GM21447 (cell line): Measurements from ENCODE around the gene NTRK2.

Experiments
- ATAC-seq: cut with Tn5 transposase; IDR thresholded peaks from one replicate; pipeline ENCODE4 v1.9.1; 2021; ENCODE audit not compliant: unreplicated experiment

NTRK2 gene

DNA sequence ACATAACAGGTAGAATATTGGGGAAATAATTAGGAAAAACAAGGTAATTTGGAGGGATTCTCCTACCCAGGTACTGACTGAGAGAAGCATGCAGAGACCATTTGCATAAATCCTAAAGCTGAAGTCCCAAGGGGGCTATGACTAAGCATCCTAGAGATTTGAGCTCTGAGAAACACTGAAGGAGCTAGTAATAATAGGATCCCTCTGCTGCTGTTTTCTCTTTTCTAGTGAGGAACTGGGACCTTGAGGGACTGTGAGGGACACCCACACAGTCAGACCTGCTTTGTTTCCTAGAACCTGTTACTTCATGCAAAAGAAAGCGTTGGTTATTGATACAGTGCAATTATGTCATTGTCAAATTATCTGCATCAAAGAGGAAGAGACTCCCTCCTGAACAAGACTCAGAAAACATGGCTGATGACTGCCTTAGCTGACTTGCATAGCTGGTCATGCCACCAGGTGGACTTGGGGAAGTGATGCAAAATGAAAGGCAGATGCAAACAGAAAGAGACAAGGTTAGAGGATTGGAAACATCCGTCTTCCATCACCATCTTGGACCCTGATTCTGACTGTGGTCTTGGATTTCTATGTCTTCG is 335.4 kb downstream of the NTRK2 start:
- ATAC-seq, result no peak

- ATAC-seq, result no peak
Observed at GRCh38 chr9:85007748-85008147, 338.2 kb downstream of the NTRK2 start.

DNA sequence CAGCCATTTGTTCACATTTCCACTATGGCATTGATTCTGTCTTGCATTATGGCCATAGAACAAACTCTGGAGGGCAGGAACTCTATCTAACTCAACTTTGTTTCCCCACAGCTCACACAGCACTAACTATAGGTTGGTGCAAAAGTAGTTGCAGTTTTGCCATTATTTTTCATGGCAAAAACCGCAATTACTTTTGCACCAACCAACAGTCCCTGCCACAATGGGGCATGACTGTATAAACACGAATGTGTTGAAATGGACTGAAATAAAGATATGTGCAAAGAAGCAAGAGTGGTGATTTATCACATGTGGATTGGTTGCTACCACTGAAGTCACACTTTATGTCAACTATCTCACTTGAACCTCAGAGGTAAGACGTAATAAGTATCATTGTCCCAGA is 338.7 kb downstream of the NTRK2 start:
- ATAC-seq, result no peak

GRCh38 chr9:85009251-85009650 is 339.7 kb downstream of the NTRK2 start:
- ATAC-seq, result peak; percentile 62

DNA sequence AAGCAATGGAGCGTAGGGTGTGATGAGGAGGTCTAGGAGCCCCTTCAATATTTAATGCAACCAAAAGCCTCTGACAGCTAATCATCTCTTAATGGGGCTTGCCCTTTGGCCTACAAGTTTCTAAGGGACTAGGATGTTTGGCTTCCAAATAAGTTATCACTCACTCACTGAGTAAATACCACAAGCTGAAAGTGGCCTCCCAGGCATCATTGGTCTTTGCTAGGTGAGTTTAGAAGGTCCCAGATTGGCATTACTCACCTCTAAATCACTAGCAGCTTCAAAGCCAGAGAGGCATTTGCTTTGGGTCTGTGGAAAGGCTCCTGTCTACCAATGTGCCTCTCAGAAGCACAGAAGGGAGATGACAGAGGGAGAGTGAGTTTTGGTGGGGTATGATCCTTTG is 344.2 kb downstream of the NTRK2 start:
- ATAC-seq, result no peak

- ATAC-seq, result no peak
Observed at GRCh38 chr9:85014292-85014691, 344.8 kb downstream of the NTRK2 start.

DNA sequence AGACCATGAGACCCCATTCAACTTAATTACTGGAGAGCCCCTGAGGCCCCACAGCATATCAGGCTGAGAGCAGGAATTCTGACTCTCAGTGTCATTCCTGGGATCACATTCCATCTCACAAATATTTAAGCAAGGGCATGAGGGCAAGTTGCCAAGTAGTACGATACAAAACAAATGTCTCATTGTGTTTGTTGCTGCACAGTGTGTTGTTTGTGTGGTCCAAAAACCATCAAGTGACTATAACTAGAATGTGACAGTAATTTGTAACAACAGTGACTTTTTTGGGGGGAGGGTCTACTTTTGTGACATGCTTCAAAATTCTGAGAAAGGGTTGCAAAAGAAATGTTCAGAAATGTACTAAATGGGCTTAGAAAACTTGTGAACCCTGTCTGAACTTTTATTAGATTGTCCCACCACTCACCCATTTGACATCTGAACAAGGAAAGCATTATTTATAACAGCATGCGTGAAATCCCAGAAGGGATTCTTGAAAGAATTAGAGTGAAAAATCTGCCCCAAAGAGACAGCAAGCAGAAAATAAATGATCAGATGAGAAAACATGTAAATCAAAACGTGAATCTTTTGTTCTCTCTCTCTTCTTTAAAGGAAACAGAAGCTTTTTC is 347.0 kb downstream of the NTRK2 start:
- no peak for ATAC-seq

DNA sequence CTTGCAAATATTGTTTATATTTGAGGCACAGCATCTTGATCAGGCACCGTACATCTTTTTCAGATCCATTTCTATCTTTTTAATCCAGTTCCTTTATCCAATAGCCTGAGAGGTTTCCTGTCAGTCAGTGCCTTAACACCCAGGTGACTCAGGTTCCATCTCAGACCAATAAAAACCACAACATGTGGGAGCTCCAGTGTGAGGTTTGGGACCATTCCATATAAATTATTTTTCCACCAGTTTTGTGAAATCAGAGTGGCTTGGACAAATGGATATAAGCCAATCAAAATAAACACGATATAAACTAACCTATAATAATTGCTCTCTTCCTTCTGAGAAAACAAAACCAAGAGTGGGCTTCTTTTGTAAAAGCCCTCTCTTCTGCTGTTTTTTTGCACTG is 351.3 kb downstream of the NTRK2 start:
- ATAC-seq, result no peak

- ATAC-seq, result no peak
Observed at GRCh38 chr9:85021686-85022085, 352.2 kb downstream of the NTRK2 start.

- no peak for ATAC-seq
Observed at GRCh38 chr9:85024374-85024773, 354.8 kb downstream of the NTRK2 start.

GRCh38 chr9:85025638-85026037 is 356.1 kb downstream of the NTRK2 start:
- ATAC-seq, result no peak

DNA sequence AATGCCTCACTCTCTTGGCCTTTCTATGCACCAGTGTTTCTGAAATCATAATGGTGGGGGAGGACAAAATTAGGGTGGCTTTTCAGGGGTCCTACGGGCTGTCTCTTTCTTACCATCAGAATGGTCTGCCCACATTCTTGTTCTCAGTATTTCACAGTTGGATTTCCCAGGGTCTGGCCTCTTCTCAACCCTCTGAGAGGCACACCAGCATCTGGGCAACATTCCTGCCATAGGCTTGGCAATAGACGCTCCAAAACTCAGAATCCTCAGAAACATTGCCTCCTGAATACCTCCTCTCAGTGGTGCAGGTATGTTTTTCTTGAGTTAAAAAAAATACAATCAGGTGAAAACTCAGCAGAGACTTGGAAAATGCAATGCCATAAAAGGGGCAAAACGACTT is 358.3 kb downstream of the NTRK2 start:
- no peak for ATAC-seq

- ATAC-seq, result no peak
Observed at GRCh38 chr9:85030316-85030715, 360.8 kb downstream of the NTRK2 start.

DNA sequence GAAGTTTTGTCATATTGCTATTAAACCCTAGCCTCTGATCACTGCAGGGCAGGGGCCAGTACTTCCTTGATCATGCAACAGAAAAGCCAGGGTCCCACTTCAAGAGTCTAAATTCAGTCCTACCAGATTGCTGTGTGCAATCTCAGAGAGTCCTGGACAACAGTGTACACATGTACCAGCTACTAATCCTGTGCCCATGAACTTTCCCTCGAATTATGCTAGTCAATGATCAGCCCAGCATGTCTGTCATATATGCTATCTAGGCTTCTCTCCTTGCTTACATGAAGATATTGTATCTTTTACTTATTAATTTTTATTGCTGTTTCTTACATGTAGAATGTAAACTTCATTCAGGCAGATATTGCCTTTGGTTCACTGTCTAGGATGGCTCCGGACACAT is 367.0 kb downstream of the NTRK2 start:
- ATAC-seq, result no peak

- no peak for ATAC-seq
Observed at GRCh38 chr9:85038061-85038460, 368.5 kb downstream of the NTRK2 start.

DNA sequence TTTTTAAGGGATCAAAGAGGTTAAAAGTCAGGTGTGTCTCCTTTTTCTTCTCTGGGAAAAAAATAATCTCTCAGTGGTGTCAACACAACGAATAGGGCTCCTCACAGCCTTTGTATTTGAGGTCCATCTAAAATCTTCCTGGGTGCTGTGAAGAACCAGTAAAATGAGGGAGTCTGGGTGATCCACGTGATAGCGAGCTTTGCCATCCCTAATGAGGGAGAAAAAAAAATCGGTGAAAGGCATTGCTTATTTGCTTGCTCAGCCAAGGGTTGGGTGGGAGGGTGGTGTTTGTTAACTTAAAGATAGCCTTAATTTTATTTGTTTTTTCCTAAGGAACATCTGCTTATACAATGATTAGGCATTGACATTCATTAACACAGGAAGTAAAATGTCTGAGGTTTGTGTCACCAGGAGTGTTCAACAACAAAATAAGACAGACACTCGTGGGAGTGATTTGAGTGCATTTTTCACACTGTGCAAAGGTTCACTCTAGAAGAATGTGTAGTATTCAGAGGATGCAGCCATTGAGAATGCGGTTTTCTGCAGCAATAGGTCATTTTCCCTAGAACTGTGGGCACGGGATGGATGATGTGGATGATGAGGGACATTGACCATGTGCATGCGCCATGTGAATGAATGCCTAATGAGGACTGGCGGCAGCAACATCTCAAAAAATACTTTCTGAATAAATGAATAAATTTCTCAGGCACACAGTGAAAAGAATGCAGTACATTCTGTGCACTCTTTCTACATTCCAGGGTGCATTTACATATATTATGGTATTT is 369.5 kb downstream of the NTRK2 start:
- ATAC-seq, result no peak

DNA sequence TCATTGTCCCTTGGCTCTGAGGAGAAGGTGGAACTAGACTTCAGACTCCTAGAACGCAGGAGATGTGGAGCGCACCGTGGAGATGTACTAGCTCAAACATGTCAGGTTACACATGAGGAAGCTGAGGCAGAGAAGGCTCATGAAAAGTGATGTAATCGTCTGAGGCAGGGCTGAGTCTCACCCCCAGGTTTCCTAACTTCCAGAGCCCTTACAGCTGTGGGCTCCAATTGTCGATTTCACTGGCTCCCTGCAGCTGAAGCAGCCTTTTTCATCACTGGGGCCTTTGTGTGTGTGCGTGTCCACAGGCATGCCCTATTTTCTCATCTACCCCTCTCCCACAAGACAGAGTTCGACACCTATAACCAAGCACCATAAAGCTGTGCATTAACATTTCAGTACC is 370.6 kb downstream of the NTRK2 start:
- ATAC-seq, result no peak

- ATAC-seq, result no peak
Observed at GRCh38 chr9:85040821-85041465, 371.4 kb downstream of the NTRK2 start.

DNA sequence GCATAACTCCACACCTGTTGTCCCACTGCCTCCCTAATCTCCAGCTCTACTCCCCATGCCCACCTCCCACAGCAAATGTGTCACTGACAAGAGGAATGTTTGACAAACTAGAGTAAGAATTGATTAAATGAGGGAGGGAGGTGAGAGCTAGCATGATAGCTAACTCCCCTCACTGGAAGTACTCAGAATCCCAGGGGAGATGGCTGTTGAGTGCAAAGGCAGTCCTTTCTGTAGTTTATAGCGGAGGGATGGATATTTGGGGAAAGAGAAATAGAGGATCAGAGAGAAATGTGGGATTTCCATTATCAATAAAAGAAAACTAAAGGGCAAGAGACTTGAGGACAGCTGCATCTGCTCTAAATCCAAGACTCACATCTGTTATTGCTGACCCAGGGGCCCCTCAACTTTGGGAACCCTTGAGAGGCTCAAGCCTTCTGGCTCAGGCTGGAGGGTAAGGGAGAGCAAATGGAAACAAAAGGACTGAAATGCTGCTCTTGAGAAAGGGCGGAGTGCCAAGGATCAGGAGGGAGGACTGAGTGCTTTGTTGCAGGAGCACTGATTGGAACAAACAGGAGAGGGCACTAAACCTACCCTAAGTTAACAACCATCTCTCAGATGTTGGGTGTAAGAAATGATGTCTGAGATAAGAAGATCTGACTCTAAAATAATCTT is 372.1 kb downstream of the NTRK2 start:
- no peak for ATAC-seq

DNA sequence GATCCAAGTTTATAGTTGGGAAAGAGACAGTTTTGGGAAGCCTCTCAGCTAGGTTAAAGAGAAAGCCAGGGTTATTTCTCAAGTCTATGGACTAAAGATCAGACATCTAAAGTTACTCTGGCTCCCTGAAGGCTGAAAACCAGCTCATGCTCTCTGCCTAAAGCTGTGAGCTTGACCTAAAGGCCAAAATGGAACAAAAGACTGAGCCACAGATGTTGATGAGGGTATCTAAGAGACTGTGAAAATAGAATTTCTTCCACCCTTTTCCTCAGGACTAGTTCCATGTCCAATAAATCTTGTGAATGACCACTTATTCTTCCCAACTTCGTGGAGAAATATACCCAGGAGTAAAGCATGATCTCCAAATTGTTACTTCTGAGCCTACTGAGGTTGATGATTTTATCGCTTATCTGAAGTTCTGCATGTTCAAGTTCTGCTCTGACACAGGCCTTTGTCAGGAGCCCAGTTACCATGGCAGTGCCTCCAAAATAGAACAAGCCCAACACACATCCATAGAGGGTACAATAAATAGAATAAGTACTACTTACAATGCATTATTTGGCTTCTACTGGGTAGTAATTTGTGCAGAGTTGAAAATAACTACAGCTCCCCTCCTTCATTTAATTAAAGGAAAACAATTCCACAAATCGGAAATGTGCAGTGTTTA is 373.6 kb downstream of the NTRK2 start:
- ATAC-seq, result no peak

GRCh38 chr9:85045271-85045670 is 375.7 kb downstream of the NTRK2 start:
- no peak for ATAC-seq
